Astrocyte of the cerebellum (primary cell): Measurements from ENCODE around the gene KTN1.

Source experiments
- DNase-seq: peaks from one replicate; pipeline ENCODE4 v3.0.0-alpha.2; 2011; ENCODE audit warnings: low read depth
- H3K4me3 ChIP-seq: 2 replicates; pipeline ENCODE4 v1.5.1; 2011; ENCODE audit warnings: mild to moderate bottlenecking, low read depth, low read length, moderate library complexity
- in situ Hi-C: cut with HindIII; loops from 2 replicates; pipeline ENCODE4 v1.10.0; 2017; ENCODE audit warnings: low sequenced_read_pairs
- TF ChIP-seq, protein P1 (sequence below): IDR thresholded peaks from 2 replicates; pipeline ENCODE4 v1.5.1; 2012; ENCODE audit warnings: low read length, low read depth, moderate library complexity, mild to moderate bottlenecking; ENCODE audit errors: missing control alignments

Gene KTN1

DNA sequence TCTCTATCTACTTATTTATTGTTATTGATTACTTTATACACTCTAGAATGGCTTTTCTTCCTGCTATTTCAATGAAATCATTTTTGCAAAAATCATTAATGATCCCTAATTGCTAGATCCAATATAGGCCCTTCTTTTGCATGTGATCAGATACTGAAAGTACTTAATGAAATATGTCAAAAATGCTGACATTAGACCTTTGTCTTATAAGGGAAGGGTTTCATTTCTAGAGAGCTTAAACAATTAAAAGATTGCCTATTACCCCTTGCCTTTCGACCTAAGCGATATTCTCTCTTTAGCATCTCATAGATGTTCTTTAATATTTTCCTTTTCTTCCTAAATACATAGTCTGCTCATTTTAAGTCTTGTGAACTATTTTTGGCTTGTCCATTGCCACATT, 101.1 kb downstream of the KTN1 start:
- no peak overlapping the region for H3K4me3 ChIP-seq
- no peak for DNase-seq
- in situ Hi-C loops = no loop called here
- TF ChIP-seq, protein P1, sequence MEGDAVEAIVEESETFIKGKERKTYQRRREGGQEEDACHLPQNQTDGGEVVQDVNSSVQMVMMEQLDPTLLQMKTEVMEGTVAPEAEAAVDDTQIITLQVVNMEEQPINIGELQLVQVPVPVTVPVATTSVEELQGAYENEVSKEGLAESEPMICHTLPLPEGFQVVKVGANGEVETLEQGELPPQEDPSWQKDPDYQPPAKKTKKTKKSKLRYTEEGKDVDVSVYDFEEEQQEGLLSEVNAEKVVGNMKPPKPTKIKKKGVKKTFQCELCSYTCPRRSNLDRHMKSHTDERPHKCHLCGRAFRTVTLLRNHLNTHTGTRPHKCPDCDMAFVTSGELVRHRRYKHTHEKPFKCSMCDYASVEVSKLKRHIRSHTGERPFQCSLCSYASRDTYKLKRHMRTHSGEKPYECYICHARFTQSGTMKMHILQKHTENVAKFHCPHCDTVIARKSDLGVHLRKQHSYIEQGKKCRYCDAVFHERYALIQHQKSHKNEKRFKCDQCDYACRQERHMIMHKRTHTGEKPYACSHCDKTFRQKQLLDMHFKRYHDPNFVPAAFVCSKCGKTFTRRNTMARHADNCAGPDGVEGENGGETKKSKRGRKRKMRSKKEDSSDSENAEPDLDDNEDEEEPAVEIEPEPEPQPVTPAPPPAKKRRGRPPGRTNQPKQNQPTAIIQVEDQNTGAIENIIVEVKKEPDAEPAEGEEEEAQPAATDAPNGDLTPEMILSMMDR = no peak

DNA sequence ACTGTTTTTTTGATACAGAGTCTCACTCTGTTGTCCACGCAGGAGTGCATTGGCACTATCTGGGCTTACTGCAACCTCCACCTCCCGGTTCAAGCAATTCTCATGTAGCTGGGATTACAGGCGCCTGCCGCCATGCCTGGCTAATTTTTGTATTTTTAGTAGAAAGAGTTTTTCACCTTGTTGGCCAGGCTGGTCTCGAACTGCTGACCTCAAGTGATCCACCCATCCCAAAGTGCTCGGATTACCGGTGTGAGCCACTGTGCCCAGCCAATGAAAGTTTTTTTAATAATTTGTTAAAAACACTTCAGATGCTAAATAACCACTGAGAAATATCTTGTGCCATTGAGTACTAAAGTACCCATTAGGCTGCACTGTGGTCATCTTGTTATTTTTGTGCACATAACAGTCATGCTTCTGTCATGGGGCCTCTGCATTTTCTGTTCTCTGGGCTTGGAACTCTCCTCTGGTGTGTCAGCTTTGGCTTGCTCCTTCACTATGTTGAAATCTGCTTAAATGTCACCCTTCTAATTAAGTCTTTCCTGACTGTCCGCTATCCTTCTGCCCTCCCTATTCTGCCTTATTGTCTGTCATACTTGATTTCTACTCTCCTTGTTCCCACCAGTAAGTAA, 105.1 kb downstream of the KTN1 start:
- in situ Hi-C loops = no loop called here
- TF ChIP-seq, protein P1 = no peak
- DNase-seq = no peak
- no peak overlapping the region for H3K4me3 ChIP-seq

DNA sequence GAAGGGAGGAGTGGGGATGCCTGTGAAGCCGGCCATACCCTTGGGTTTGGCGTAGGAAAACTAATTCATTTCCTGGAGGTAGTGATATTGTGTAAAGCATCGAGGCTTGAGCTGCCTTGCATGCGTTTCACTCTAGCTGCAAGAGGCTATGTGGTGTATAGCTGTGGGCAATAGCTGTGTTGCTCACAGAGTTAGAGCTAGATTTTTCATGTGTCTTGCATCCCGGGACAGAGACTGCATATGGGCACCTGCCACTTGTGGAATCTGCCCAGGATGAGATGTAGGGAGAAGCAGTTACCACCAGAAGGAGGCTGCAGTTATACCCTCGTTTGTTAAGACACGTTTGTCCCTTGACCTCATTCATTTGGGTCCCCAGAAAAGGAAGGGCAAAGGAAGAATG, 106.7 kb downstream of the KTN1 start:
- no peak for DNase-seq
- TF ChIP-seq, protein P1 = no peak
- H3K4me3 ChIP-seq = no peak overlapping the region
- in situ Hi-C loops = no loop called here

DNA sequence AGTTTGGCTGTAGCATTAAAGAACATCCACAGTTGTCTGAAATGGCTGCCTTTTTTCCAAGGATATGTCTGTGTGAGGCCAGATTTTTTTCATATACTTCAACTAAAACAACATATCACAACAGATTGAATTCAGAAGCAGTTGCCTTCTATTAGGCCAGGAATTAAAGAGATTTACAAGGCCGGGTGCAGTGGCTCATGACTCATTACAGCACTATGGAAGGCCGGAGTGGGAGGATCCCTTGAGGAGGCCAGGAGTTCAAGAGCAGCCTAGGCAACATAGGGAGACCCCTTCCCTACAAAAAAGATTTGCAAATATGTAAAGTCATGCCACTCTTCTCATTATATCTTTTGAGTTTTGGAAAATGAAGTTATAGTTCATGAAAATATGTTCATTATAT, 108.6 kb downstream of the KTN1 start:
- no peak for DNase-seq
- no peak overlapping the region for H3K4me3 ChIP-seq
- TF ChIP-seq, protein P1 = no peak
- in situ Hi-C loops = no loop called here

DNA sequence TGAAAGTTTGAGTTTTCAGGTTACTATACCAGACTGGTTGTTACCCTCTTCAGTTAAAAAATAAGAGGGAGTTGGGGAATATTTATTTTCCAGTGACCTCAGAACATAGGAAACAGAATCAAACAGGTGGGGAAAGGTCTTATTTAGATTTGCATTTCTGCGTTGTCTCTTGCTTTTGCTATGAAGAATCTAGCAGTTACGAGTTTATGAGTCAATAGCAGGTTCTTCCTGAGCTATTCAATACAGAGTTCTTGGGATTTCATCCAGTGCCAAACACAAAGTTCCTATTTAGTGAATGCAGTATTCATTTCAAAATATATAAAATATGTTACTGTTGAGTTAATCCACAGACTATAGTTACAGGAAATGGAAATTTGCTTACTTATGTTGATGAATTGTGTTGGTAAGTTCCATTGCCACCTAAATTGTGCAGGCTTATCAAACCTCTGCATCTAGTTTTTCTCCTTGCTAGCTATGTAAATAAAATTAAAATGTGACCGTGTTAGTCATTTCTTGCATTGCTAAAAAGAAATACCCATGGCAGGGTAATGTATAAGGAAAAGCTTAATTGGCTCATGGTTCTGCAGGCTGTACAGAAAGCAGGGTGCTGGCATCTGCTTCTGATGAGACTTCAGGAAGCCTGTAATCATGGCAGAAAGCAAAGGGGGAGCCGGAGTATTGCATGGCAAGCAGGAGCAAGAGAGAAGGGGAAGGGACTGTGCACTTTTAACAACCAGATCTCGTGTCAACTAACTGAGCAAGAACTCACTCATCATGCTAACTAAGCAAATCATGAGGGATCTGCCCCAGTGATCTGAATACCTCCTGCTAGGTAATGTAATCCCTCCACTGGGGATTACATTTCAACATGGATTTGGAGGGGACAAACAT, 110.2 kb downstream of the KTN1 start:
- no peak overlapping the region for H3K4me3 ChIP-seq
- in situ Hi-C loops = no loop called here

DNA sequence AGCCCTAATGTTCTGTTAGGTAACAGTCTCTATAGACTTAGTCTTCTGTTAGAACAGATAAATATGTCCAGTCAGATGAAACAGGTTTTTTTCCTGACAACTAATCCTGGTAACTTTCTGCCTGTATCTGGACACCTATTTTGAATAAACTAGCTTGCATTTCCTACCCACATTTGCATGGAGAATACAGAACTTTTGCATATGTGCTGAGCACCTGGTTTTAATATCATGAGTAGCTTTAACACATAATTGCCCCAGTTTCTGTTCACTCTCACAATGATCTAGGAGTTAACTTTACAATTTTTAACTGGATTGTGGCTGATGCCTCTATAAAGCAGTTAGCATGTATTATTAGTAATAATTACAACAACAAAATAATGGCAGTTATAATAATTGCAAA, 111.7 kb downstream of the KTN1 start:
- TF ChIP-seq, protein P1 = no peak
- H3K4me3 ChIP-seq = no peak overlapping the region
- in situ Hi-C loops = no loop called here
- DNase-seq = no peak

More for the DNA sequence above, 110.2 kb downstream of the KTN1 start:
- TF ChIP-seq, protein P1 = no peak
- DNase-seq = no peak
